CD14-positive monocyte (primary cell): Measurements from ENCODE around the gene RHBDL1. TPM values are rescaled to one million over a fixed set of nuclear protein-coding genes. Genes with fewer than 3 reads are reported as not detected.
A peak's percentile ranks its signal among the peaks of the same experiment; 100 is the strongest.

Experiments used
- DNase-seq, 3 donors: peaks; one replicate each; pipeline ENCODE4 v3.0.0-alpha.2; 2011 to 2022
- H2AFZ ChIP-seq: 2 replicates; pipeline ENCODE4 v1.6.0; 2012; ENCODE audit warnings: mild to moderate bottlenecking, low read depth, low read length, inconsistent platforms; ENCODE audit not compliant: insufficient read depth, poor library complexity, severe bottlenecking
- H3K27ac ChIP-seq, 2 donors: 1 replicate in 1 of 2; 2 replicates in 1 of 2; pipeline ENCODE4 v1.5.1; 2012 to 2013; ENCODE audit warnings: low read length in 2 of 2, control low read depth in 1 of 2, inconsistent platforms in 1 of 2, low read depth in 1 of 2, mild to moderate bottlenecking in 1 of 2
- H3K27me3 ChIP-seq, 2 donors: one replicate each; pipeline versions ENCODE4 v1.6.0 to v1.6.1; 2011 to 2013; ENCODE audit warnings: low read length in 2 of 2; ENCODE audit not compliant: control insufficient read depth in 2 of 2, insufficient read depth in 2 of 2
- H3K36me3 ChIP-seq, 2 donors: replicated peaks in 1 of 2; 1 replicate in 1 of 2; 2 replicates in 1 of 2; pipeline versions ENCODE4 v1.5.1 to v1.6.1; 2012 to 2013; ENCODE audit warnings: low read length in 2 of 2, control low read depth in 1 of 2, inconsistent platforms in 1 of 2, mild to moderate bottlenecking in 1 of 2; ENCODE audit not compliant: insufficient read depth in 2 of 2, control insufficient read depth in 1 of 2
- H3K4me1 ChIP-seq, 2 donors: 1 replicate in 1 of 2; 2 replicates in 1 of 2; pipeline versions ENCODE4 v1.5.1 to v1.6.1; 2012 to 2013; ENCODE audit warnings: low read length in 2 of 2, control low read depth in 1 of 2, inconsistent platforms in 1 of 2, mild to moderate bottlenecking in 1 of 2, moderate library complexity in 1 of 2; ENCODE audit not compliant: insufficient read depth in 2 of 2, control insufficient read depth in 1 of 2
- H3K4me2 ChIP-seq: replicated peaks from 2 replicates; pipeline ENCODE3; 2012; ENCODE audit warnings: low read length, moderate library complexity, mild to moderate bottlenecking; ENCODE audit not compliant: poor library complexity, severe bottlenecking; ENCODE audit errors: extremely low read depth
- H3K4me3 ChIP-seq, 3 experiments: fragments of 200-600 bp in 1 of 3; sonication (generic) in 1 of 3; replicated peaks in 1 of 3; 1 replicate in 2 of 3; 2 replicates in 1 of 3; pipeline ENCODE4 v1.5.1; 2011 to 2013; ENCODE audit warnings: low read length in 3 of 3, mild to moderate bottlenecking in 3 of 3, control low read depth in 2 of 3, low read depth in 2 of 3, inconsistent platforms in 1 of 3, moderate library complexity in 1 of 3
- H3K79me2 ChIP-seq: 2 replicates; pipeline ENCODE4 v1.6.0; 2012; ENCODE audit warnings: mild to moderate bottlenecking, control low read depth, inconsistent platforms, low read length, moderate library complexity; ENCODE audit not compliant: insufficient read depth
- H3K9ac ChIP-seq: 2 replicates; pipeline ENCODE4 v1.6.0; 2017; ENCODE audit warnings: low read length, mild to moderate bottlenecking; ENCODE audit not compliant: insufficient read depth, poor library complexity, severe bottlenecking
- H3K9me3 ChIP-seq, 2 donors: replicated peaks in 1 of 2; 1 replicate in 1 of 2; 2 replicates in 1 of 2; pipeline versions ENCODE4 v1.5.1 to v1.6.1; 2012 to 2013; ENCODE audit warnings: low read length in 2 of 2, control low read depth in 1 of 2; ENCODE audit not compliant: control insufficient read depth in 1 of 2, insufficient read depth in 1 of 2
- H4K20me1 ChIP-seq: 2 replicates; pipeline ENCODE4 v1.6.0; 2012; ENCODE audit warnings: mild to moderate bottlenecking, low read length, control low read depth, moderate library complexity; ENCODE audit not compliant: insufficient read depth
- H3K27ac Mint-ChIP-seq, 7 donors: one replicate each; pipeline ENCODE4 v1.8.0; 2020; ENCODE audit warnings: mild to moderate bottlenecking in 7 of 7, mixed read lengths in 7 of 7, moderate library complexity in 6 of 7, inconsistent platforms in 2 of 7
- H3K27me3 Mint-ChIP-seq, 3 donors: one replicate each; pipeline ENCODE4 v1.8.0; 2021 to 2022; ENCODE audit warnings: low read depth in 3 of 3, mild to moderate bottlenecking in 3 of 3, mixed read lengths in 3 of 3, moderate library complexity in 3 of 3, inconsistent platforms in 1 of 3
- H3K36me3 Mint-ChIP-seq, 2 donors: one replicate each; pipeline ENCODE4 v1.8.0; 2020; ENCODE audit warnings: mixed read lengths in 2 of 2, inconsistent platforms in 1 of 2, mild to moderate bottlenecking in 1 of 2
- H3K4me1 Mint-ChIP-seq: one replicate; pipeline ENCODE4 v1.8.0; 2020; ENCODE audit warnings: mild to moderate bottlenecking, mixed read lengths
- H3K4me3 Mint-ChIP-seq, 2 donors: one replicate each; pipeline ENCODE4 v1.8.0; 2020; ENCODE audit warnings: mild to moderate bottlenecking in 2 of 2, mixed read lengths in 2 of 2, moderate library complexity in 1 of 2
- H3K9me3 Mint-ChIP-seq, 7 donors: one replicate each; pipeline ENCODE4 v1.8.0; 2020 to 2022; ENCODE audit warnings: mixed read lengths in 7 of 7, mild to moderate bottlenecking in 6 of 7, moderate library complexity in 6 of 7, inconsistent platforms in 2 of 7
- WGBS: methylation state at CpG from one replicate; pipeline ENCODE4 v1.1.5; 2013; ENCODE audit warnings: missing lambda C conversion rate; ENCODE audit not compliant: insufficient coverage; 5-methylcytosine and 5-hydroxymethylcytosine counted together
- intact Hi-C, 2 donors: fragments of 100-400 bp; cut with micrococcal nuclease; formaldehyde crosslinking; loops; one replicate each; pipeline versions ENCODE4 v1.15.0 to v1.15.1; 2023
- polyA plus RNA-seq, 3 donors: library from polyadenylated mRNA; depleted of rRNA in 1 of 3; unstranded in 2 of 3; stranded (reverse) in 1 of 3; fragments of 300-500 nt in 2 of 3; fragments of >200 nt in 1 of 3; fragmentation: Illumina TruSeq in 2 of 3; gene quantifications; 1 replicate in 2 of 3; 2 replicates in 1 of 3; pipeline ENCODE4 v1.2.3, GENCODE V29; 2012 to 2021
- TF ChIP-seq, protein P1 (sequence below): fragments of 200-600 bp; IDR thresholded peaks from one replicate; pipeline ENCODE4 v1.8.0; 2022; ENCODE audit warnings: antibody characterized with exemption, mild to moderate bottlenecking

RHBDL1 gene
- polyA plus RNA-seq, 3 donors, result 1.3 TPM; not detected in 2

DNA sequence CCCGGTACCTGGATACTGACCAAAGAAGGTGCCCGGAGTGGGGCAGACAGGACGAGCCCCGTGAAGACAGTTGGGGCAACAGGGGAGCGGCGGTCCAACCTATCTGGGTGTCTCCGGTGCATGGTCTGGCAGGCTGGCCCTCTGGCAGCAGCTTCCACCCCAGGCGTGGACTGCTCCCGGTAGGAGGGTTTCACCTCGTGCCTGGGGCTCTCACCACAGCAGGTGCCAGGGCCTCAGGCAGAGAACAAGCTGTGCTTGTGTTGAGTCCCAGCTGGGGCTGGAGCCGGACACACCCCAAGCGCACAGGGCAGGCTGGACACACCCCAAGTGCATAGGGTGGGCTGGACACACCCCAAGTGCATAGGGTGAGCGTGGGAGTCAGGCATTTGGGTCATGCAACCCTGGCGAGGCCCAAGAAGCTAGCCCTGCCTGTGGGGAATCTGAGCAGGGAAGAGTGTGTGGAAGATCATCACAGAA lies 31.6 kb downstream of the RHBDL1 start:
- Histone ChIP-seq H3K9me3 (peaks cover 0 to 4% of the 10 kb centered on the region in 2 donors), H3K9ac (no peak overlapping the region), H3K27ac (no peak overlapping the region), H2AFZ (no peak overlapping the region), H3K27me3 (peaks cover 3 to 73% of the 10 kb centered on the region in 2 donors), H3K4me1 (no peaks in the 10 kb centered on the region), H3K36me3 (no peaks in the 10 kb centered on the region), H3K79me2 (no peaks in the 10 kb centered on the region), H3K4me2 (no peak overlapping the region), H3K4me3 (no peak overlapping the region), H4K20me1 (no peaks in the 10 kb centered on the region)
- intact Hi-C loops, result no loop called here
- TF ChIP-seq, protein P1, sequence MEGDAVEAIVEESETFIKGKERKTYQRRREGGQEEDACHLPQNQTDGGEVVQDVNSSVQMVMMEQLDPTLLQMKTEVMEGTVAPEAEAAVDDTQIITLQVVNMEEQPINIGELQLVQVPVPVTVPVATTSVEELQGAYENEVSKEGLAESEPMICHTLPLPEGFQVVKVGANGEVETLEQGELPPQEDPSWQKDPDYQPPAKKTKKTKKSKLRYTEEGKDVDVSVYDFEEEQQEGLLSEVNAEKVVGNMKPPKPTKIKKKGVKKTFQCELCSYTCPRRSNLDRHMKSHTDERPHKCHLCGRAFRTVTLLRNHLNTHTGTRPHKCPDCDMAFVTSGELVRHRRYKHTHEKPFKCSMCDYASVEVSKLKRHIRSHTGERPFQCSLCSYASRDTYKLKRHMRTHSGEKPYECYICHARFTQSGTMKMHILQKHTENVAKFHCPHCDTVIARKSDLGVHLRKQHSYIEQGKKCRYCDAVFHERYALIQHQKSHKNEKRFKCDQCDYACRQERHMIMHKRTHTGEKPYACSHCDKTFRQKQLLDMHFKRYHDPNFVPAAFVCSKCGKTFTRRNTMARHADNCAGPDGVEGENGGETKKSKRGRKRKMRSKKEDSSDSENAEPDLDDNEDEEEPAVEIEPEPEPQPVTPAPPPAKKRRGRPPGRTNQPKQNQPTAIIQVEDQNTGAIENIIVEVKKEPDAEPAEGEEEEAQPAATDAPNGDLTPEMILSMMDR, result no peak
- H3K4me1 Mint-ChIP-seq, result no peaks in the 10 kb centered on the region
- WGBS, result 52% methylated on average over 13 of the region's 14 CpGs
- peaks cover 58 to 76% (median 72%) of the 10 kb centered on the region in 3 donors for H3K27me3 Mint-ChIP-seq
- DNase-seq, result no peak
- peaks cover 0 to 5% (median 0%) of the 10 kb centered on the region in 7 donors for H3K9me3 Mint-ChIP-seq
- no peaks in the 10 kb centered on the region for H3K36me3 Mint-ChIP-seq
- H3K4me3 Mint-ChIP-seq, result peak overlapping the region in 1 of 2 donors; percentile 60
- H3K27ac Mint-ChIP-seq, result peak overlapping the region in 3 of 7 donors; percentile 18 to 45 (median 31)

- no peak for DNase-seq
- Histone ChIP-seq H3K27ac (no peak overlapping the region), H3K4me3 (no peak overlapping the region), H3K79me2 (no peaks in the 10 kb centered on the region), H3K36me3 (no peaks in the 10 kb centered on the region), H3K27me3 (peaks cover 3 to 72% of the 10 kb centered on the region in 2 donors), H3K4me1 (no peaks in the 10 kb centered on the region), H3K9ac (no peak overlapping the region), H3K4me2 (no peak overlapping the region), H4K20me1 (no peaks in the 10 kb centered on the region), H2AFZ (no peak overlapping the region), H3K9me3 (peaks cover 0 to 4% of the 10 kb centered on the region in 2 donors)
- intact Hi-C loops, result no loop called here
- H3K4me1 Mint-ChIP-seq, result no peaks in the 10 kb centered on the region
- TF ChIP-seq, protein P1, result no peak
- H3K9me3 Mint-ChIP-seq, result peaks cover 0 to 5% (median 0%) of the 10 kb centered on the region in 7 donors
- H3K27me3 Mint-ChIP-seq, result peaks cover 48 to 74% (median 69%) of the 10 kb centered on the region in 3 donors
- 64% methylated on average over 3 of the region's 3 CpGs for WGBS
- H3K27ac Mint-ChIP-seq, result no peak overlapping the region
- no peaks in the 10 kb centered on the region for H3K36me3 Mint-ChIP-seq
- H3K4me3 Mint-ChIP-seq, result peak overlapping the region in 1 of 2 donors; percentile 65
Measured at GRCh38 chr16:708019-708418, 32.5 kb downstream of the RHBDL1 start.
